Astrocyte (in vitro differentiated cells and primary cell): ENCODE measurements around the gene IFNAR1.

Source experiments
- EZH2 ChIP-seq: IDR thresholded peaks from 2 replicates; pipeline ENCODE4 v1.6.1; 2012; ENCODE audit warnings: mild to moderate bottlenecking, low read length, inconsistent platforms; ENCODE audit not compliant: insufficient read depth
- TF ChIP-seq, protein P1 (sequence below): IDR thresholded peaks from 2 replicates; pipeline ENCODE4 v1.5.1; 2011; ENCODE audit warnings: low read depth, mild to moderate bottlenecking, inconsistent platforms, low read length, moderate library complexity; ENCODE audit not compliant: insufficient read depth

DNA sequence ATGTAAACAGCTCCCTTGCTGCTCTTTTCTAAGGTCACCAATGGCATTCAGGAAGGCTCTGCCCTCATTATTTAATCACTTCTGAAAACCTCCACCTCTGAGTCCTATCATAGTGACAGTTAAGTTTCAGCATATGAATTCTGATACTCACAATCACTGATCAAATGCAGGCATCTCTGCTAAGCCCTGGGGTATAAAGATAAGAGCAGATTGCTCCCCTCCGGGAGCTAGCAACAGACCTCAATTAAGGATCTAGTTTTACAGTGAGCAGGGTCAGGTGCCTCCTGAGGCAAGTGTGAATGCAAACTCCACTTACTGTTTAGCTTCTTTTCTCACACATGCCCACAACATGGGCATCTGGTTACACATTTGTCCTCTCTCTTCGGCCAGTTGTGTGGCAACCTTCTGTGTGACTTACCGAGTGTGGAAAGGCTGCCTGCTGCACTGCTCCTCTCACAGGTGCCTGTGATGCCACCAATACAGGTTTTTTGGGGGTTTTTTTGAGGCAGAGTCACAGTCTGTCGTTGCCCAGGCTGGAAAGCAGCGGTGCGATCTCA is 43.6 kb upstream of the IFNAR1 start:
- TF ChIP-seq, protein P1, sequence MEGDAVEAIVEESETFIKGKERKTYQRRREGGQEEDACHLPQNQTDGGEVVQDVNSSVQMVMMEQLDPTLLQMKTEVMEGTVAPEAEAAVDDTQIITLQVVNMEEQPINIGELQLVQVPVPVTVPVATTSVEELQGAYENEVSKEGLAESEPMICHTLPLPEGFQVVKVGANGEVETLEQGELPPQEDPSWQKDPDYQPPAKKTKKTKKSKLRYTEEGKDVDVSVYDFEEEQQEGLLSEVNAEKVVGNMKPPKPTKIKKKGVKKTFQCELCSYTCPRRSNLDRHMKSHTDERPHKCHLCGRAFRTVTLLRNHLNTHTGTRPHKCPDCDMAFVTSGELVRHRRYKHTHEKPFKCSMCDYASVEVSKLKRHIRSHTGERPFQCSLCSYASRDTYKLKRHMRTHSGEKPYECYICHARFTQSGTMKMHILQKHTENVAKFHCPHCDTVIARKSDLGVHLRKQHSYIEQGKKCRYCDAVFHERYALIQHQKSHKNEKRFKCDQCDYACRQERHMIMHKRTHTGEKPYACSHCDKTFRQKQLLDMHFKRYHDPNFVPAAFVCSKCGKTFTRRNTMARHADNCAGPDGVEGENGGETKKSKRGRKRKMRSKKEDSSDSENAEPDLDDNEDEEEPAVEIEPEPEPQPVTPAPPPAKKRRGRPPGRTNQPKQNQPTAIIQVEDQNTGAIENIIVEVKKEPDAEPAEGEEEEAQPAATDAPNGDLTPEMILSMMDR: no peak
- no peak for TF ChIP-seq EZH2
